Ramos (cell line): ENCODE results near the gene STOML1.

Experiments
- in situ Hi-C: fragments of 300-500 bp; cut with MboI; formaldehyde crosslinking; loops from one replicate; pipeline ENCODE4 v1.14.3; 2022; ENCODE audit warnings: low sequenced_read_pairs; ENCODE audit not compliant: unreplicated experiment

Gene STOML1

GRCh38 chr15:74022706-74023470 lies 30.8 kb upstream of the STOML1 start:
- in situ Hi-C loops, result no loop called here

GRCh38 chr15:74019734-74020133 lies 27.6 kb upstream of the STOML1 start:
- in situ Hi-C loops, result no loop called here

GRCh38 chr15:74013374-74013894 lies 21.3 kb upstream of the STOML1 start:
- in situ Hi-C loops, result no loop called here

DNA sequence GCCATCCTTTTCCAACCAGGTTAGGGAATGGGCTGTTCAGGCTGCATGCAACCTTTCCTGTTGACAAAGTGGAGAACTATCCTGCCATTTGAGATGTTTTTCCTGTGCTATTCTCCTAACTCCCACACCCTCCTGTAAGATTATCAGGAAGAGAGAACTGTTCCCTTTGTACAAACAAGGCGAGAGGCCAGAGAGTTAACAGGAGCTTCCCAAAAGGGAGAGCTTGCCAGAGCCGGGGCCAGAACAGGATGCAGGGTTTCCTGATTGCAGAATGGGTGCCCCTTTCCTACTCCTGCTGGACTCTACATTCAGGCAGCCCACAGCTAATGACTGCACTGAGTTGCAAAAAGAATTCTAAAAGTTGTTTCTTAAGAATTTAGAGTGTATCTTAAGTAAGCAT lies 19.5 kb upstream of the STOML1 start:
- in situ Hi-C loops, result no loop called here

GRCh38 chr15:74010929-74011540 lies 18.9 kb upstream of the STOML1 start:
- in situ Hi-C loops, result no loop called here

GRCh38 chr15:74008901-74009300 lies 16.8 kb upstream of the STOML1 start:
- in situ Hi-C loops, result no loop called here

DNA sequence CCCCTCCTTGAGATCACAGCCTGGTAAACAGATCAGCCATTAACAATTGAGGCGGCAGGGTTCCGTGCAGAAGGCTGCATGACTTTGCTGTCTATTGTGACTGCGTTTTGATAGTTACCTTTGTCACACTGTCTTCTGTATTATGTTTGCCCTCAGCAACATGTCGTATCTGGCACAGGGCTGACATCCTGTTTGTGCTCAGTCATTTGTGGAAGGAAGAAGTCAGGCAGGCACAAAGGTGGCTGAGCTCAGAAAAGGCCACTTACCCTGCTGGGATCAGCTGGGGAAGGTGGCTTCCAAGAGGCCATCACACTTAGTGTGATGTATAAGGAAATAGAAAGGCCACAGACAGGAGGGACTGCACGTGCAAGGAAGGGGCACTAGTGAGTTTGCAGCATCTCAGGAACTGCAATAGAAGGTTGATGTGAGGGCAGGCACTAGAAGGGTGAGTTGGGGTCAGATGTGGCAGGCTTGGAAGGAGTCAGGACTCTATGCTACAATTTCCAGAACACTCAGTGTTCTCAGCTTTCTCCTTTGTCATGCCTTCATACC lies 15.8 kb upstream of the STOML1 start:
- in situ Hi-C loops, result no loop called here

GRCh38 chr15:74006774-74007639 lies 14.9 kb upstream of the STOML1 start:
- in situ Hi-C loops, result no loop called here

GRCh38 chr15:73997986-73998385 lies 5.9 kb upstream of the STOML1 start:
- in situ Hi-C loops, result no loop called here

GRCh38 chr15:73996939-73997338 lies 4.8 kb upstream of the STOML1 start:
- in situ Hi-C loops, result no loop called here

GRCh38 chr15:73996267-73996666 lies 4.2 kb upstream of the STOML1 start:
- in situ Hi-C loops, result no loop called here

DNA sequence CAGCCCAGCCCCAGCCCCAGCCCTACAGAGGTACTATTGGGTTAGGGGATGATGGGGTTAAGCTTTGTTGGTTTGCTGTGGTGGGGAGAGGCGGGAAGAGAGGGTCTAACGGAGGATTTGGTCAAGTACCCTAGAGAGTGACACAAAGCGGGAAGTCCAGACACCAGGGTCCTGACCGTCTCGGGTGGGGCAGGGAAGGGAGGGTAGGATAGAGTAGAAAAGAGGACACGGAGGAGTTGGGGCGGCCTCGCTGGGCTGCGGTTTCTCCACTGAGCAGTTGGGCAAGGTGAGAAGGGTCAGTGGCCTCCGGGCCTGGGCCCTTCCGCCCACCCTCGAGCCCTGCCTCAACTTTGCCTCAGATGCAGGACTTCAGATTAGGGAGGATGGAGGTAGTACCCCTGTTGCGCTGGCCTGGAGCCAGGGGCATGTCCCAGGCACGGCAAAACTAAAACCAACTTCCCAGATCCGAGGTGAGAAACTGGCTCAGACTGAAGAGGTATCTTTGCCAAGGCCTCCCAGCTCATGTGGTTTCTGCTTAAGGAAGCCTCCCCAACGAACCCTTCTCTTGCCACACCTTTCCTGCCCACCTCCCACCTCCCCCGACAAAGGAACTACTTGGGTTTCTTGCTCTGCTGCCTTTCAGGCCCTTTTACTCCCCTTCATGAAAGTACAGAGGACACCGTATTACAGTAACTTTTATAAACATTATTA lies 3.0 kb upstream of the STOML1 start:
- in situ Hi-C loops, result no loop called here

DNA sequence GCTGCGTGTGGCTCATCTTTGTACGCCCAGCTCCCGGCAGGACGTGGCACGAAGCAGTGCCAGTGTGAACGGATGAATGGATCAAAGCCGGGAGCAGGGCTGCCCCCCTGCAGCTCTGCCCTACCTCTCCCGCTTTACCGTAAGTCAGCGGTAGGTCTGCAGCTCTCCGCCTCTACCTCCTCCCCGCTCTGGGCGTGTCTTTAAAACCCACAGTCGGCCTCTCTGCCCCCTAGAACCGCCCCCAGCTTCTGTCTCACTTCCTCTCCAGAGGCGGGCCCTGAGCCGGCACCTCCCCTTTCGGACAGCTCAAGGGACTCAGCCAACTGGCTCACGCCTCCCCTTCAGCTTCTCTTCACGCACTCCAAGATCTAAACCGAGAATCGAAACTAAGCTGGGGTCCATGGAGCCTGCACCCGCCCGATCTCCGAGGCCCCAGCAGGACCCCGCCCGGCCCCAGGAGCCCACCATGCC lies 2.4 kb upstream of the STOML1 start, which contains the start of gene PML:
Gene PML, plus strand, starts transcription at position 304 of the 471 bp plus-strand sequence. Its CDS starts 97 bp downstream, at position 401.
- in situ Hi-C loops, result no loop called here

DNA sequence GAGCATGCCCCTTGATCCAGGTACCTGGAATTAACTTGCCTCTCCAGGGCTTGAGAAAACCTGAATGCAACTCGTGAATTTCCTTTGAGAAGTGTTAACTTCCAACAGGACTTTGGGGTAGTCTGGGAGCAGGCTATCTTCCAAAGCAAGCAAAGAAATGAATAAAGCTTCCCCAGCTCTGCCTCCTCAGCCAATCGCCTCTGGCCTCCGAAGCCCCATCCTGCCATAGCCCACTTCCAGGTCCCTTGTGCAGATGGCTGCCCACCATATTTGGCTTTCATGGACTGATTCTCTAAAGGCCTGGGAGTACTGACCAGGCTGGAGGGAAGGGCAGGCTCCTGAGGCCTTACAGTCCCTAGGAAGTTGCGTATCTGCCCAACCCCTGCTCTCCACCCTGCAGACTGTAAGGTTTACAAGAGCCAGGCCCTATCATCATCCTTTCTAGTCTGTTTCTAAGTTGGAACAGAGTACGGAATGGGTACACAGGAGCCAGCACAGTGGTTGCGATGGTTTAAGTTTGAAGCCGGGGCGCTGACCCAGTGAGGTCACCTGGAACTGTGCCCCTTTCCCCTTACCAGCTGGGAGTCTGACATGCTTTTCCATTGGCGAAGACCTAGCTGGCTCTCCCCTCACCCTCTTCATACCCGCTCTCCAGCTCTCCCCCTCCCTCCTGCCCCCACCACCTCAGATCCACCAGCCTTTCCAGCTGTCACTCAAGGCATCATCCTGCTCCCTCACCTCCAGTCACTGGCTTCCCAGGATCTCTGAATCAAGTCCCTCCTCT lies 1.3 kb upstream of the STOML1 start:
- in situ Hi-C loops, result no loop called here

- in situ Hi-C loops, result no loop called here
Measured at GRCh38 chr15:73992594-73992898, 451 bp upstream of the STOML1 start.

- in situ Hi-C loops, result no loop called here
Measured at GRCh38 chr15:73991260-73991659, 835 bp downstream of the STOML1 start.

DNA sequence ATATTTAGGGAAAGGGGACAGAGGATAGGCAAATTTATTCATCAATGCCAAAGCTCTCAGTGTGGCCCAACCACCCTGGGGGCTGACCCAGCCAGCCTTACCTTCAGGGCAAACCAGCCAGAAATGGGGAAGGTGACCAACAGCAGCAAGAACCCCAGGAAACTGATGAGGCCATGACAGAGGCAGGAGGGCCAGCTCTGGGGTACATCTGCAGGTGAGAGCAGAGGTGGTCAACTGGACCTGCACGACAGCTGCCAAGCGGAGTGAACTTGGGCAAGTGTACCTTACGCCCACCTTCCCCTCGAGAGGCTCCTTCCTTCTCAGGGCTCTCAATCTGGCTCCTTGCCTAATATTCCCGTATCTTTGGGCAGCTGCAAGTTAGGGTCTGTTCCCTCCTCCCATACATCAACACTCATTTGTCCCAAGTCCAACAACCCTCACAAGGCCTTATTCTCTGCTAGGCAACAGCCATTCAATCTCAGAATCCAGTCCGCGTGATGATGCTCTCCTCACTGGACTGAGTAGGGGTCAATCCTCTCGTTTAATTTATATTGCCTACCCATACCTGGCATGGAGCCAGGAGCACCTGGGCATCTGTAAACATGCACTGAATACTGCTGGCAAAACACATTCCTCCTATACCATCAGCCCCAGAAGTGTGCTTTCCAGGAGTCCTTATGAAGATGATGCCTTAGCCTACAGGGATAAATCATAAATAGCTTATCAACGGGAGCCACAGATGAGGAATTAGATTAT lies 1.7 kb downstream of the STOML1 start:
- in situ Hi-C loops, result no loop called here

DNA sequence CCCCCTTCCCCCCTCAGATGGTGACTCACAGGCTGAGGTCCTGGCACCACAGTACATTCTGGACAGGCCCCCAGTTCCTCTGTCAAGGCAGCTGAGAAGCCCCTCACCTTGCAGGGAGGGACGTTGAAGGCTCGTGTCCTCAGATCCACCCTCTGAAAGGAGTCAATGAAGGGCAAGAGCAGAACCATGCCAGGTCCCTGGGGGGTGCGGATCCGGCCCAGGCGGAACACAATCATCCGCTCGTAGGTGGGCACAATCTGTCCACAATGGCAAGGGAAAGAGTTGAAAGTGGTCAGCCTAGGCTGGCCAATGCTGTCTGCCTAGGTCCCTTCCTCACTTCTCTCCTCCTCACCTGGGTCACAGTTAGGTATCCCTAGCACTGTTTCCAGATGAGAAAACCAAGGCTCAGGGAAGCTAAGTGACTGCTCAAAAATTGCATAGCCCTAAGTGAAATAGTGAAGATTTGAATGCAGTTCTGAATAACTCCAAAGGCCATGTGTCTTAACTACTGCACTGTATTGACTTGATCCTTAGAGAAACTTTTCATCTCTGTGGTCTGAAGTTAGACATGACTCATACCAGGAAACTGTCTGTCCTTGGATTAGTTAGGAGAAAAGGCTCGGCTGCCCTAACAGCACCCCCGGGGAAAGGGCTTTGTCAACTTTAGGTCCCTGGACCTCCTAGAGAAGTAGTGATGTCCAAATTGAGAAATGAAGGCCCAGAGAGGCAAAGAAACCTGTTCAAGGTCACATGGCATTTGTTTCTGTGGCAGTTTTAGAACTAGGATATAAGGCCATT lies 2.9 kb downstream of the STOML1 start:
- in situ Hi-C loops, result no loop called here
